H1 (cell line): ENCODE data around the gene SEMA7A. TPM values are rescaled to one million over a fixed set of nuclear protein-coding genes. Genes with fewer than 3 reads are reported as not detected.

Source experiments
- CTCF ChIA-PET: fragments of 300-600 bp; sonication (Branson Sonifier 250); formaldehyde crosslinking; loops from one replicate; lab custom pipeline; 2021; ENCODE audit not compliant: partially characterized antibody; lab: Charles Lee
- POLR2A ChIA-PET: fragments of 300-600 bp; sonication (Branson Sonifier 250); formaldehyde crosslinking; loops from one replicate; lab custom pipeline; 2021; ENCODE audit warnings: inconsistent platforms; ENCODE audit not compliant: partially characterized antibody; lab: Charles Lee
- DNase-seq, 2 experiments: peaks; one replicate each; pipeline versions ENCODE4 v3.0.0 to v3.0.0-alpha.2; 2010 to 2022; ENCODE audit warnings: low spot score in 2 of 2, low read depth in 1 of 2, mixed read lengths in 1 of 2
- FAIRE-seq: peaks from 2 replicates; lab custom pipeline; 2011; peaks lifted over from hg19 to GRCh38; lab: Jason Lieb, UNC
- H2AFZ ChIP-seq: 2 replicates; pipeline ENCODE4 v1.8.1; 2012; ENCODE audit warnings: low read length, inconsistent platforms
- H2AK5ac ChIP-seq: 2 replicates; pipeline ENCODE4 v1.6.1; 2013; ENCODE audit warnings: low read depth, low read length
- H2BK120ac ChIP-seq: replicated peaks from 2 replicates; pipeline ENCODE3; 2013; ENCODE audit warnings: low read depth, low read length, inconsistent platforms
- H2BK12ac ChIP-seq: 2 replicates; pipeline ENCODE4 v1.6.1; 2013; ENCODE audit warnings: low read depth, low read length
- H2BK15ac ChIP-seq: 2 replicates; pipeline ENCODE4 v1.6.1; 2013; ENCODE audit warnings: low read length
- H2BK20ac ChIP-seq: 2 replicates; pipeline ENCODE4 v1.6.1; 2013; ENCODE audit warnings: low read length
- H2BK5ac ChIP-seq: 2 replicates; pipeline ENCODE4 v1.6.1; 2013; ENCODE audit warnings: low read depth, low read length
- H3K14ac ChIP-seq: 2 replicates; pipeline ENCODE4 v1.6.1; 2013; ENCODE audit warnings: inconsistent platforms; ENCODE audit not compliant: insufficient read length
- H3K18ac ChIP-seq: 2 replicates; pipeline ENCODE4 v1.6.1; 2013; ENCODE audit warnings: low read length; ENCODE audit errors: extremely low read depth
- H3K23ac ChIP-seq: 2 replicates; pipeline ENCODE4 v1.6.1; 2013; ENCODE audit warnings: inconsistent platforms; ENCODE audit not compliant: insufficient read length
- H3K23me2 ChIP-seq: 2 replicates; pipeline ENCODE4 v1.6.1; 2013; ENCODE audit warnings: low read depth, low read length
- H3K27ac ChIP-seq: 2 replicates; pipeline ENCODE4 v1.6.1; 2011; ENCODE audit warnings: low read depth, low read length, inconsistent platforms
- H3K27me3 ChIP-seq, 4 experiments: replicated peaks in 1 of 4; 1 replicate in 1 of 4; 2 replicates in 3 of 4; pipeline versions ENCODE4 v1.6.1 to v1.8.1; 2011 to 2013; ENCODE audit warnings: low read length in 3 of 4, mild to moderate bottlenecking in 3 of 4, inconsistent platforms in 2 of 4, mixed read lengths in 2 of 4, moderate library complexity in 1 of 4; ENCODE audit not compliant: control insufficient read depth in 3 of 4, insufficient read depth in 3 of 4; ENCODE audit errors: extremely low read depth in 1 of 4
- H3K36me3 ChIP-seq, 4 experiments: 2 replicates each; pipeline versions ENCODE4 v1.6.1 to v1.8.1; 2011 to 2013; ENCODE audit warnings: mild to moderate bottlenecking in 4 of 4, low read length in 3 of 4, moderate library complexity in 2 of 4, control low read depth in 1 of 4, inconsistent platforms in 1 of 4; ENCODE audit not compliant: insufficient read depth in 4 of 4, control insufficient read depth in 2 of 4
- H3K4ac ChIP-seq: replicated peaks from 2 replicates; pipeline ENCODE3; 2013; ENCODE audit warnings: low read length, low read depth, mixed read lengths, inconsistent platforms; ENCODE audit not compliant: insufficient read length
- H3K4me1 ChIP-seq, 4 experiments: replicated peaks in 1 of 4; 1 replicate in 1 of 4; 2 replicates in 3 of 4; pipeline versions ENCODE4 v1.6.1 to v1.8.1; 2011 to 2013; ENCODE audit warnings: low read length in 3 of 4, inconsistent platforms in 2 of 4, mixed read lengths in 1 of 4; ENCODE audit not compliant: insufficient read depth in 4 of 4, control insufficient read depth in 3 of 4
- H3K4me2 ChIP-seq, 2 experiments: 2 replicates each; pipeline versions ENCODE4 v1.6.1 to v1.8.1; 2011 to 2013; ENCODE audit warnings: low read depth in 2 of 2, low read length in 2 of 2, control low read depth in 1 of 2, inconsistent platforms in 1 of 2, mild to moderate bottlenecking in 1 of 2; ENCODE audit not compliant: insufficient read depth in 1 of 2
- H3K4me3 ChIP-seq, 4 experiments: fragments of 200-600, 300-600 bp in 1 of 4; sonication (generic), shearing (Covaris generic), sonication (Bioruptor Twin) in 1 of 4; 2 replicates each; pipeline versions ENCODE4 v1.5.1 to v1.8.1; 2011 to 2016; ENCODE audit warnings: low read length in 4 of 4, low read depth in 3 of 4, control low read depth in 2 of 4, inconsistent platforms in 2 of 4, mild to moderate bottlenecking in 2 of 4, mixed read lengths in 1 of 4, moderate library complexity in 1 of 4; ENCODE audit not compliant: insufficient read depth in 2 of 4; ENCODE audit errors: extremely low read depth in 1 of 4
- H3K56ac ChIP-seq: replicated peaks from 2 replicates; pipeline ENCODE3; 2013; ENCODE audit warnings: low read depth, mild to moderate bottlenecking, mixed read lengths, low read length, inconsistent platforms; ENCODE audit not compliant: insufficient read length
- H3K79me1 ChIP-seq: 2 replicates; pipeline ENCODE4 v1.6.1; 2013; ENCODE audit warnings: low read depth, low read length, control low read depth
- H3K79me2 ChIP-seq, 2 experiments: 2 replicates each; pipeline versions ENCODE4 v1.6.1 to v1.8.1; 2012 to 2013; ENCODE audit warnings: low read length in 2 of 2, mild to moderate bottlenecking in 2 of 2, inconsistent platforms in 1 of 2; ENCODE audit not compliant: insufficient read depth in 2 of 2, control insufficient read depth in 1 of 2
- H3K9ac ChIP-seq, 4 experiments: replicated peaks in 1 of 4; 1 replicate in 1 of 4; 2 replicates in 3 of 4; pipeline versions ENCODE4 v1.6.1 to v1.8.1; 2011 to 2013; ENCODE audit warnings: low read depth in 3 of 4, low read length in 3 of 4, control low read depth in 2 of 4, mild to moderate bottlenecking in 2 of 4, moderate library complexity in 2 of 4, inconsistent platforms in 1 of 4; ENCODE audit errors: extremely low read depth in 1 of 4
- H3K9me3 ChIP-seq, 2 experiments: 2 replicates each; pipeline versions ENCODE4 v1.6.1 to v1.8.1; 2012 to 2013; ENCODE audit warnings: mild to moderate bottlenecking in 2 of 2, moderate library complexity in 2 of 2, control low read depth in 1 of 2, inconsistent platforms in 1 of 2, low read depth in 1 of 2, low read length in 1 of 2, mixed read lengths in 1 of 2; ENCODE audit not compliant: insufficient read depth in 2 of 2
- H4K20me1 ChIP-seq, 2 experiments: replicated peaks in 1 of 2; 2 replicates each; pipeline versions ENCODE3 to v1.8.1; 2011 to 2013; ENCODE audit warnings: inconsistent platforms in 2 of 2, low read length in 2 of 2, mild to moderate bottlenecking in 1 of 2; ENCODE audit not compliant: insufficient read depth in 2 of 2, control insufficient read depth in 1 of 2
- H4K5ac ChIP-seq: 2 replicates; pipeline ENCODE4 v1.6.1; 2013; ENCODE audit warnings: low read length, low read depth, mixed read lengths, inconsistent platforms; ENCODE audit not compliant: insufficient read length
- H4K8ac ChIP-seq: 2 replicates; pipeline ENCODE4 v1.8.0; 2013; ENCODE audit warnings: mild to moderate bottlenecking, moderate library complexity, low read length, inconsistent platforms; ENCODE audit not compliant: insufficient read depth; ENCODE audit errors: extremely low read depth
- H4K91ac ChIP-seq: replicated peaks from 2 replicates; pipeline ENCODE3; 2013; ENCODE audit warnings: low read length, mixed read lengths, inconsistent platforms; ENCODE audit not compliant: insufficient read length
- CBX5 ChIP-seq: fragments of 300-800, 300-1000 bp; sonication (generic); IDR thresholded peaks from 2 replicates; pipeline ENCODE4 v1.7.1; 2016; ENCODE audit warnings: antibody characterized with exemption, low read length, low read depth
- MAX ChIP-seq: IDR thresholded peaks from 2 replicates; pipeline ENCODE4 v1.6.1; 2012; ENCODE audit warnings: inconsistent platforms
- WGBS, 2 experiments: shearing (Covaris generic) in 1 of 2; methylation state at CpG; one replicate each; pipeline versions ENCODE4 v1.1.6 to v1.1.7; 2013 to 2015; ENCODE audit warnings: low lambda C conversion rate in 2 of 2, mixed read lengths in 2 of 2, inconsistent platforms in 1 of 2, low coverage in 1 of 2, missing lambda C conversion rate in 1 of 2; ENCODE audit not compliant: insufficient replicate concordance in 2 of 2, insufficient coverage in 1 of 2, insufficient read length in 1 of 2; ENCODE audit errors: extremely low coverage in 1 of 2, missing lambda C conversion rate in 1 of 2; 5-methylcytosine and 5-hydroxymethylcytosine counted together
- polyA plus RNA-seq, 7 experiments: library from polyadenylated mRNA; depleted of rRNA in 3 of 7; stranded (reverse) in 5 of 7; unstranded in 2 of 7; fragments of >200 nt in 5 of 7; fragments of 200-250 nt in 2 of 7; gene quantifications; 1 replicate in 5 of 7; 2 replicates in 1 of 7; 4 replicates in 1 of 7; pipeline versions ENCODE4 v1.2.1 to v1.2.3, GENCODE V29; 2011 to 2013; ENCODE audit warnings: missing spikeins in 2 of 7, mixed read lengths in 2 of 7
- total RNA-seq: library from RNA; stranded (reverse); fragmentation: NEBNext Ultra II Directional; extraction: Animal tissue kit (Norgen Biotek cat#: 25700); gene quantifications from 2 replicates; pipeline ENCODE4 v1.2.1, GENCODE V29; 2021

Gene SEMA7A
- total and polyA plus RNA-seq, 2 of the 8 experiments (the other 6 are each of a cell fraction or from before 2014, with no cell fraction given): 10.7 to 15.0 TPM

GRCh38 chr15:74384881-74385643 lies 48.7 kb downstream of the SEMA7A start:
- Histone ChIP-seq H3K27me3 (no peaks in the 10 kb centered on the region), H3K79me2 (no peaks in the 10 kb centered on the region), H3K23me2 (no peaks in the 10 kb centered on the region), H2AK5ac (no peak overlapping the region), H2AFZ (no peak overlapping the region), H2BK20ac (no peak overlapping the region), H4K5ac (no peak overlapping the region), H4K8ac (no peak overlapping the region), H4K91ac (peak overlapping the region; percentile 39), H3K23ac (no peak overlapping the region), H3K4me3 (no peak overlapping the region), H3K56ac (no peak overlapping the region), H4K20me1 (no peaks in the 10 kb centered on the region), H3K27ac (no peak overlapping the region), H3K4ac (no peak overlapping the region), H3K79me1 (no peaks in the 10 kb centered on the region), H3K14ac (no peak overlapping the region), H3K9ac (no peak overlapping the region), H3K4me1 (peaks cover 0 to 18% (median 8%) of the 10 kb centered on the region in 4 experiments; a peak in 5 of 7 replicates), H3K36me3 (no peaks in the 10 kb centered on the region), H3K18ac (no peak overlapping the region), H3K9me3 (no peaks in the 10 kb centered on the region), H2BK15ac (no peak overlapping the region), H3K4me2 (no peak overlapping the region), H2BK5ac (0 out of 2 replicates have a peak overlapping the region, but pooled peaks have one; percentile 35), H2BK12ac (peak overlapping the region; percentile 60; the same call in 1 of the 2 replicates), H2BK120ac (no peak overlapping the region)
- CTCF ChIA-PET: interaction anchor here (0.6 to 36.8 kb wide), 23 partner anchors 10 to 492 kb away, joined by 3 to 1311 read pairs (median 4); partner anchors contain the start of gene SEMA7A
- 86% methylated on average over 8 of the region's 8 CpGs; no CpG with 5 or more reads in 1 of the 2 experiments for WGBS, 2 experiments
- DNase-seq (no peak), FAIRE-seq (no peak)
- TF ChIP-seq CBX5 (no peak), MAX (0 out of 2 replicates have a peak, but pooled peaks have one; percentile 13)
- POLR2A ChIA-PET: interaction anchor here (0.6 to 2.1 kb wide), 7 partner anchors 11 to 76 kb away, joined by 3 to 5 read pairs (median 3); partner anchors contain the start of gene UBL7
